Activated CD8-positive, alpha-beta memory T cell treated with anti-CD3 and anti-CD28 coated beads, Interleukin-2, amount 50 U/mL, for 48 hours (primary cell): ENCODE measurements around the gene EP300.
"Not testable (repeated sequence)": the region's sequence is repeated elsewhere in the genome, so short reads cannot be mapped to it uniquely, and the experiment has no call there.

ENCODE experiments used
- DNase-seq: peaks from one replicate; pipeline ENCODE4 v3.0.0-alpha.2; 2020

Gene EP300

GRCh38 chr22:41092023-41092817 lies at the start of gene EP300:
EP300 (plus strand) TSS chr22:41092592; CDS start chr22:41093005, 413 bp downstream.
- DNase-seq, result peak; percentile 85

GRCh38 chr22:41043722-41044121 lies 48.7 kb upstream of the EP300 start:
- no peak for DNase-seq

GRCh38 chr22:41045575-41045974 lies 46.8 kb upstream of the EP300 start:
- DNase-seq, result not testable (repeated sequence)

GRCh38 chr22:41047801-41048211 lies 44.6 kb upstream of the EP300 start:
- no peak for DNase-seq

- not testable (repeated sequence) for DNase-seq
These were observed 44.0 kb upstream of the EP300 start for GRCh38 chr22:41048345-41048744.

GRCh38 chr22:41048791-41049717 lies 43.3 kb upstream of the EP300 start:
- DNase-seq, result no peak

GRCh38 chr22:41049795-41050194 lies 42.6 kb upstream of the EP300 start:
- DNase-seq, result not testable (repeated sequence)

GRCh38 chr22:41050883-41051282 lies 41.5 kb upstream of the EP300 start:
- no peak for DNase-seq

- no peak for DNase-seq
These were observed 39.5 kb upstream of the EP300 start for GRCh38 chr22:41052661-41053490.

- no peak for DNase-seq
These were observed 35.3 kb upstream of the EP300 start for GRCh38 chr22:41057076-41057475.

GRCh38 chr22:41062146-41062545 lies 30.2 kb upstream of the EP300 start:
- no peak for DNase-seq

GRCh38 chr22:41064326-41064725 lies 28.1 kb upstream of the EP300 start:
- DNase-seq, result not testable (repeated sequence)

- DNase-seq, result not testable (repeated sequence)
These were observed 26.1 kb upstream of the EP300 start for GRCh38 chr22:41066341-41066740.

- not testable (repeated sequence) for DNase-seq
These were observed 24.4 kb upstream of the EP300 start for GRCh38 chr22:41067968-41068367.

- DNase-seq, result no peak
These were observed 21.6 kb upstream of the EP300 start for GRCh38 chr22:41070665-41071331.

GRCh38 chr22:41074061-41074460 lies 18.3 kb upstream of the EP300 start:
- DNase-seq, result no peak

GRCh38 chr22:41074466-41074865 lies 17.9 kb upstream of the EP300 start:
- no peak for DNase-seq

- DNase-seq, result no peak
These were observed 17.3 kb upstream of the EP300 start for GRCh38 chr22:41074941-41075710.

GRCh38 chr22:41075946-41076345 lies 16.4 kb upstream of the EP300 start:
- no peak for DNase-seq

- no peak for DNase-seq
These were observed 15.5 kb upstream of the EP300 start for GRCh38 chr22:41076857-41077256.

GRCh38 chr22:41078931-41079330 lies 13.5 kb upstream of the EP300 start:
- DNase-seq, result no peak
